ENCODE data around the gene GJB2. TPM values are rescaled to one million over a fixed set of nuclear protein-coding genes. Genes with fewer than 3 reads are reported as not detected.

GJB2 gene
- total RNA-seq, 2 donors from 2014 or later: 1.5 to 3.8 TPM

DNA sequence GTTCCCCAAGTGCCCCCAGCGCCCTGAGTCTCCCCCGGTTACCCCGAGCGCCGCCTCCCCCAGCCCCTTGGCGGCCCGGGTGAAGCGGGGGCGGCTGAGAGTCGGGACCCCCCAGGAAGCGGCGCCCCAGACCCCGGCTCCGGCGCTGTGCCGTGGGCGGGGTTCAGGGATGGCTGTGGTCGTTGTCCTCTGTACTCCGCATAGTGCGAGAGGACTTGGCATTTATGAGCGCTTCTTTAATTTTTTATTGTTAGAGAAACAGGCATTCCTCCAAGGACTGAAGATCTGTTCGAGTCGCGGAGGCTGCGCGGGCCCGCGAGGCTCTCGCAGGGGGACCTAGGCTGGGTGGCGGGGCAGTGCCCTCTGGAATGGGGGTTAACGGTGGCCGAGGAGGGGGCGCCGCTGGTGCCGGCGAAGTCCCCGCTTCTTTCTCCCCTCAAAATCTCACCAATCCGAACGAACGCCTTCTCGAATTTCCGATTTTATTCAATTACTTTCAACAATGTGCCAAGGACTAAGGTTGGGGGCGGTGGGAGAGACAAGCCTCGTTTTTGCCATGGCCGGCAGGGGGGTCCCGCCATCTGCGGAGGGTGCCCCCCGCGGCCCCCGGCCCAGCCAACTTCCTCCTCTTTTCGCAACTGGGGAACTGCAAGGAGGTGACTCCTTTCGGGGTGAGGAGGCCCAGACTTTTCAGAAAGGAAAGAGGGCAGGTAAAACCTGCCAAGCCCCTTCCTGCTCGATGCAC lies 596 bp upstream of the GJB2 start:
- DNase-seq (ENCODE audit: low spot score): no peak
- intact Hi-C loops (cut with DNase I): loop anchor here (10.0 kb wide), 1 partner anchor 291 kb away; no protein-coding TSS in a partner anchor
- peak overlapping the region; percentile 30 to 47 for H3K4me3 ChIP-seq
- 4% methylated on average over 42 of the region's 53 CpGs for WGBS
- H3K4me1 ChIP-seq (replicated peaks): peaks cover 5% of the 10 kb centered on the region
- no peaks in the 10 kb centered on the region for H3K36me3 ChIP-seq
- H3K9me3 ChIP-seq: no peaks in the 10 kb centered on the region
- H3K27me3 ChIP-seq (replicated peaks; ENCODE audit: insufficient read depth): no peaks in the 10 kb centered on the region
- TF ChIP-seq POLR2AphosphoS5 (IDR thresholded peaks at IDR 0.05): no peak
- TF ChIP-seq POLR2A (IDR thresholded peaks at IDR 0.05): no peak
- TF ChIP-seq, protein P1, sequence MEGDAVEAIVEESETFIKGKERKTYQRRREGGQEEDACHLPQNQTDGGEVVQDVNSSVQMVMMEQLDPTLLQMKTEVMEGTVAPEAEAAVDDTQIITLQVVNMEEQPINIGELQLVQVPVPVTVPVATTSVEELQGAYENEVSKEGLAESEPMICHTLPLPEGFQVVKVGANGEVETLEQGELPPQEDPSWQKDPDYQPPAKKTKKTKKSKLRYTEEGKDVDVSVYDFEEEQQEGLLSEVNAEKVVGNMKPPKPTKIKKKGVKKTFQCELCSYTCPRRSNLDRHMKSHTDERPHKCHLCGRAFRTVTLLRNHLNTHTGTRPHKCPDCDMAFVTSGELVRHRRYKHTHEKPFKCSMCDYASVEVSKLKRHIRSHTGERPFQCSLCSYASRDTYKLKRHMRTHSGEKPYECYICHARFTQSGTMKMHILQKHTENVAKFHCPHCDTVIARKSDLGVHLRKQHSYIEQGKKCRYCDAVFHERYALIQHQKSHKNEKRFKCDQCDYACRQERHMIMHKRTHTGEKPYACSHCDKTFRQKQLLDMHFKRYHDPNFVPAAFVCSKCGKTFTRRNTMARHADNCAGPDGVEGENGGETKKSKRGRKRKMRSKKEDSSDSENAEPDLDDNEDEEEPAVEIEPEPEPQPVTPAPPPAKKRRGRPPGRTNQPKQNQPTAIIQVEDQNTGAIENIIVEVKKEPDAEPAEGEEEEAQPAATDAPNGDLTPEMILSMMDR (IDR thresholded peaks at IDR 0.05): no peak
- H3K27ac ChIP-seq: no peak overlapping the region

- Histone ChIP-seq H3K4me1 (replicated peaks) (peaks cover 5% of the 10 kb centered on the region), H3K4me3 (peak overlapping the region; percentile 30 to 47), H3K27ac (no peak overlapping the region), H3K36me3 (no peaks in the 10 kb centered on the region), H3K27me3 (replicated peaks; ENCODE audit: insufficient read depth) (no peaks in the 10 kb centered on the region), H3K9me3 (no peaks in the 10 kb centered on the region)
- TF ChIP-seq, protein P1 (IDR thresholded peaks at IDR 0.05): no peak
- TF ChIP-seq POLR2AphosphoS5 (IDR thresholded peaks at IDR 0.05): no peak
- no peak for TF ChIP-seq POLR2A (IDR thresholded peaks at IDR 0.05)
- WGBS: 2% methylated on average over 68 of the region's 73 CpGs
- DNase-seq (ENCODE audit: low spot score): no peak
- intact Hi-C loops (cut with DNase I): loop anchor here (10.0 kb wide), 1 partner anchor 293 kb away; no protein-coding TSS in a partner anchor
Observed at GRCh38 chr13:20192158-20192835, 441 bp downstream of the GJB2 start.

GRCh38 chr13:20191311-20192157 lies 1.2 kb downstream of the GJB2 start:
- H3K27me3 ChIP-seq (replicated peaks; ENCODE audit: insufficient read depth): no peaks in the 10 kb centered on the region

GRCh38 chr13:20190481-20191310 lies 2.0 kb downstream of the GJB2 start:
- H3K36me3 ChIP-seq: no peaks in the 10 kb centered on the region
- no peak overlapping the region for H3K4me3 ChIP-seq
- no peaks in the 10 kb centered on the region for H3K27me3 ChIP-seq (replicated peaks; ENCODE audit: insufficient read depth)
- intact Hi-C loops (cut with DNase I): loop anchor here (10.0 kb wide), 1 partner anchor 294 kb away; no protein-coding TSS in a partner anchor
- no peaks in the 10 kb centered on the region for H3K9me3 ChIP-seq
- no peak overlapping the region for H3K27ac ChIP-seq
- WGBS: 94% methylated on average over 16 of the region's 16 CpGs
- peaks cover 5% of the 10 kb centered on the region for H3K4me1 ChIP-seq (replicated peaks)
- DNase-seq (ENCODE audit: low spot score): no peak
- TF ChIP-seq POLR2A (IDR thresholded peaks at IDR 0.05): no peak
- TF ChIP-seq POLR2AphosphoS5 (IDR thresholded peaks at IDR 0.05): no peak
- TF ChIP-seq, protein P1 (IDR thresholded peaks at IDR 0.05): no peak

More at GRCh38 chr13:20191311-20192157, 1.2 kb downstream of the GJB2 start:
- H3K4me1 ChIP-seq (replicated peaks): peaks cover 5% of the 10 kb centered on the region
- H3K27ac ChIP-seq: no peak overlapping the region
- H3K9me3 ChIP-seq: no peaks in the 10 kb centered on the region
- WGBS: 77% methylated on average over 24 of the region's 24 CpGs
- no peak for TF ChIP-seq POLR2AphosphoS5 (IDR thresholded peaks at IDR 0.05)
- TF ChIP-seq POLR2A (IDR thresholded peaks at IDR 0.05): no peak
- TF ChIP-seq, protein P1 (IDR thresholded peaks at IDR 0.05): no peak
- H3K36me3 ChIP-seq: no peaks in the 10 kb centered on the region
- peak overlapping the region in 1 of 2 donors; percentile 47 for H3K4me3 ChIP-seq
- intact Hi-C loops (cut with DNase I): loop anchor here (10.0 kb wide), 1 partner anchor 293 kb away; no protein-coding TSS in a partner anchor
- DNase-seq (ENCODE audit: low spot score): no peak

Measured in prostate gland (tissue), 2 donors.